Testis (tissue), 3 donors: ENCODE data around the gene WRAP73. TPM values are rescaled to one million over a fixed set of nuclear protein-coding genes. Genes with fewer than 3 reads are reported as not detected.
"Not testable (repeated sequence)": the region's sequence is repeated elsewhere in the genome, so short reads cannot be mapped to it uniquely, and the experiment has no call there.

Source experiments
- DNase-seq: peaks from one replicate; pipeline ENCODE4 v3.0.0-alpha.2; 2019
- H3K27ac ChIP-seq, 2 donors: fragments of 200-600 bp; sonication (generic); one replicate each; pipeline ENCODE4 v1.5.1; 2019
- H3K27me3 ChIP-seq: fragments of 200-600 bp; sonication (generic); one replicate; pipeline ENCODE4 v1.5.1; 2019
- H3K36me3 ChIP-seq: fragments of 200-600 bp; sonication (generic); one replicate; pipeline ENCODE4 v1.5.1; 2017; ENCODE audit warnings: low read depth; ENCODE audit errors: missing control alignments
- H3K4me1 ChIP-seq: fragments of 200-600 bp; sonication (generic); one replicate; pipeline ENCODE4 v1.5.1; 2019
- H3K4me3 ChIP-seq, 2 donors: fragments of 200-600 bp; sonication (generic); one replicate each; pipeline ENCODE4 v1.5.1; 2017 to 2019
- H3K9me3 ChIP-seq: fragments of 200-600 bp; sonication (generic); one replicate; pipeline ENCODE4 v1.5.1; 2017
- POLR2A ChIP-seq: fragments of 450-650 bp; IDR thresholded peaks from one replicate; pipeline ENCODE4 v1.6.1; 2017; ENCODE audit warnings: antibody characterized with exemption, mild to moderate bottlenecking, moderate library complexity
- WGBS, 2 donors: methylation state at CpG; one replicate each; pipeline ENCODE4 v1.1.5; 2018; 5-methylcytosine and 5-hydroxymethylcytosine counted together
- intact Hi-C: fragments of 100-400 bp; cut with DNase I; formaldehyde crosslinking; loops from one replicate; pipeline ENCODE4 v1.15.1; 2023; ENCODE audit warnings: low total_unique reads
- polyA plus RNA-seq: library from polyadenylated mRNA; stranded (reverse); fragments of 350-450 nt; fragmentation: Illumina TruSeq; extraction: RNeasy Lipid Tissue Mini Kit (QIAGEN cat#74804); gene quantifications from one replicate; pipeline ENCODE4 v1.2.3, GENCODE V29; 2014; ENCODE audit warnings: low read depth, low replicate concordance; ENCODE audit not compliant: insufficient read depth
- total RNA-seq, 2 donors: library from RNA; depleted of rRNA; stranded (reverse); fragments of >200 nt; gene quantifications; one replicate each; pipeline ENCODE4 v1.2.3, GENCODE V29; 2016
- TF ChIP-seq, protein P1 (sequence below), 3 experiments: fragments of 450-650 bp in 2 of 3; fragments of 200-600 bp in 1 of 3; sonication (generic) in 1 of 3; IDR thresholded peaks; one replicate each; pipeline ENCODE4 v1.5.1; 2016 to 2019; ENCODE audit warnings: antibody characterized with exemption in 3 of 3, mild to moderate bottlenecking in 2 of 3, moderate library complexity in 1 of 3

The WRAP73 gene
- total and polyA plus RNA-seq, 3 donors from 2014 or later = 26.1 to 34.2 (median 32.5) TPM

DNA sequence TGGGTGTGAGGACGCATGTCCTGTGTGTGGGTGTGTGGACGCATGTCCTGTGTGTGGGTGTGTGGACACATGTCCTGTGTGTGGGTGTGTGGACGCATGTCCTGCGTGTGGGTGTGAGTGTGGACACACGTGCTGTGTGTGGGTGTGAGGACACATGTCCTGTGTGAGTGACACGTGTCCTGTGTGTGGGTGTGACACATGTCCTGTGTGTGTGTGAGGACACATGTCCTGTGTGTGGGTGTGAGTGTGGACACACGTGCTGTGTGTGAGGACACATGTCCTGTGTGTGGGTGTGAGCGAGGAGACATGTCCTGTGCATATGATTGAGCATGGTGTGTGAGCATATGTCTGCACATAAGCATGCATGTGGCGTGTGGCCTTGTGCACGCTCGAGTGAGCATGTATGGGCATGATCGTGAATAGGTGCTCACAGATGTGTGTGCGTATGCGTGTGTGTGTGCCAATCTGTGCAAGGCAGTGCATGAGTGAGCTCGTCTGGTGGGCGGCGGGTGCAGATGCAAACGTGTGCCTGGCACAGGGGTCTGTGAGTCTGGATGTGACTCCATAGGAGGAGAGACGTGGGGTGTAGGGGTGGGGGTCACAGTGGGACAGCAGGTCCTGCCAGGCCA lies 63.8 kb downstream of the WRAP73 start:
- Histone ChIP-seq H3K27ac (no peak overlapping the region), H3K9me3 (no peaks in the 10 kb centered on the region), H3K27me3 (no peaks in the 10 kb centered on the region), H3K4me1 (no peaks in the 10 kb centered on the region), H3K4me3 (no peak overlapping the region), H3K36me3 (no peaks in the 10 kb centered on the region)
- intact Hi-C loops = no loop called here
- no peak for TF ChIP-seq POLR2A
- TF ChIP-seq, protein P1, sequence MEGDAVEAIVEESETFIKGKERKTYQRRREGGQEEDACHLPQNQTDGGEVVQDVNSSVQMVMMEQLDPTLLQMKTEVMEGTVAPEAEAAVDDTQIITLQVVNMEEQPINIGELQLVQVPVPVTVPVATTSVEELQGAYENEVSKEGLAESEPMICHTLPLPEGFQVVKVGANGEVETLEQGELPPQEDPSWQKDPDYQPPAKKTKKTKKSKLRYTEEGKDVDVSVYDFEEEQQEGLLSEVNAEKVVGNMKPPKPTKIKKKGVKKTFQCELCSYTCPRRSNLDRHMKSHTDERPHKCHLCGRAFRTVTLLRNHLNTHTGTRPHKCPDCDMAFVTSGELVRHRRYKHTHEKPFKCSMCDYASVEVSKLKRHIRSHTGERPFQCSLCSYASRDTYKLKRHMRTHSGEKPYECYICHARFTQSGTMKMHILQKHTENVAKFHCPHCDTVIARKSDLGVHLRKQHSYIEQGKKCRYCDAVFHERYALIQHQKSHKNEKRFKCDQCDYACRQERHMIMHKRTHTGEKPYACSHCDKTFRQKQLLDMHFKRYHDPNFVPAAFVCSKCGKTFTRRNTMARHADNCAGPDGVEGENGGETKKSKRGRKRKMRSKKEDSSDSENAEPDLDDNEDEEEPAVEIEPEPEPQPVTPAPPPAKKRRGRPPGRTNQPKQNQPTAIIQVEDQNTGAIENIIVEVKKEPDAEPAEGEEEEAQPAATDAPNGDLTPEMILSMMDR (IDR thresholded peaks at IDR 0.05) = no peak
- no peak for DNase-seq
- 89 to 90% methylated on average over 19 of the region's 19 CpGs for WGBS, 2 donors

DNA sequence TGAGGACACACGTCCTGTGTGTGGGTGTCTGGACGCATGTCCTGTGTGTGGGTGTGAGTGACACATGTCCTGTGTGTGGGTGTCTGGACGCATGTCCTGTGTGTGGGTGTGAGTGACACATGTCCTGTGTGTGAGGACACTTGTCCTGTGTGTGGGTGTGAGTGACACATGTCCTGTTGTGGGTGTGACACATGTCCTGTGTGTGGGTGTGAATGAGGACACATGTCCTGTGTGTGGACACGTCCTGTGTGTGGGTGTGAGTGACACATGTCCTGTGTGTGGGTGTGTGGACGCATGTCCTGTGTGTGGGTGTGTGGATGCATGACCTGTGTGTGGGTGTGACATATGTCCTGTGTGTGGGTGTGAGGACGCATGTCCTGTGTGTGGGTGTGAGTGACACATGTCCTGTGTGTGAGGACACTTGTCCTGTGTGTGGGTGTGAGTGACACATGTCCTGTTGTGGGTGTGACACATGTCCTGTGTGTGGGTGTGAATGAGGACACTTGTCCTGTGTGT lies 64.5 kb downstream of the WRAP73 start:
- DNase-seq, H3K27ac ChIP-seq, H3K36me3 ChIP-seq, H3K4me1 ChIP-seq, intact Hi-C loops, H3K27me3 ChIP-seq, H3K4me3 ChIP-seq, H3K9me3 ChIP-seq: not testable (repeated sequence)
- 68 to 77% methylated on average over 5 to 6 of the region's 6 CpGs for WGBS, 2 donors

DNA sequence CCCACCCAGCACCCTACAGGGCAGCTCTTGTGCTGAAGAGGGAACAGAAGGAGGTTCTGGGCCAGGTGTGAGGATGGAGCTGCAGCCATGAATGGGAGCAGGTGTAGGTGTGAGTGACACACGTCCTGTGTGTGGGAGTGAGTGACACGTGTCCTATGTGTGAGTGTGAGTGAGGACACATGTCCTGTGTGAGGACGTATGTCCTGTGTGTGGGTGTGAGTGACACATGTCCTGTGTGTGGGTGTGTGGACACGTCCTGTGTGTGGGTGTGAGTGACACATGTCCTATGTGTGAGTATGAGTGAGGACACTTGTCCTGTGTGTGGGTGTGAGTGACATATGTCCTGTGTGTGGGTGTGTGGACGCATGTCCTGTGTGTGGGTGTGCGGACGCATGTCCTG lies 65.0 kb downstream of the WRAP73 start:
- H3K36me3 ChIP-seq = no peaks in the 10 kb centered on the region
- no peak for DNase-seq
- H3K27me3 ChIP-seq = no peaks in the 10 kb centered on the region
- intact Hi-C loops = no loop called here
- no peak overlapping the region for H3K27ac ChIP-seq
- no peak overlapping the region for H3K4me3 ChIP-seq
- H3K9me3 ChIP-seq = no peaks in the 10 kb centered on the region
- WGBS, 2 donors = 85 to 88% methylated on average over 6 to 7 of the region's 7 CpGs
- H3K4me1 ChIP-seq = no peaks in the 10 kb centered on the region
- TF ChIP-seq, protein P1 (IDR thresholded peaks at IDR 0.05) = no peak
- no peak for TF ChIP-seq POLR2A

DNA sequence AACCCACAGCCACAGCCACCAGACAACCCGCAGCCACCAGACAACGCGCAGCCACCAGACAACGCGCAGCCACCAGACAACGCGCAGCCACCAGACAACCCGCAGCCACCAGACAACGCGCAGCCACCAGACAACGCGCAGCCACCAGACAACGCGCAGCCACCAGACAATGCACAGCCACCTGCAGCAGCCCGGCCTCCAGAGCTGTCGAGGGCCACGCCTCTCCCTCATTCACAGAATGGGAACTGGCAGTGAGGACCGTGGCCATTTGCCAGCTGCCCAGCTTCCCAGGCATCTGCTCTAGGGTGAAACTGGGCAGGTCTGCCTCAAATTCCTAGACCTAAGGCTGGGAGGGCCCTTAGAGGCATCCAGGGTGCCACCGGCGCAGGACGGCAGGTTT lies 66.2 kb downstream of the WRAP73 start:
- DNase-seq, H3K36me3 ChIP-seq, H3K4me3 ChIP-seq, H3K9me3 ChIP-seq, intact Hi-C loops, H3K4me1 ChIP-seq, H3K27me3 ChIP-seq, H3K27ac ChIP-seq: not testable (repeated sequence)
- 83 to 100% methylated on average over 2 to 10 of the region's 21 CpGs for WGBS, 2 donors

DNA sequence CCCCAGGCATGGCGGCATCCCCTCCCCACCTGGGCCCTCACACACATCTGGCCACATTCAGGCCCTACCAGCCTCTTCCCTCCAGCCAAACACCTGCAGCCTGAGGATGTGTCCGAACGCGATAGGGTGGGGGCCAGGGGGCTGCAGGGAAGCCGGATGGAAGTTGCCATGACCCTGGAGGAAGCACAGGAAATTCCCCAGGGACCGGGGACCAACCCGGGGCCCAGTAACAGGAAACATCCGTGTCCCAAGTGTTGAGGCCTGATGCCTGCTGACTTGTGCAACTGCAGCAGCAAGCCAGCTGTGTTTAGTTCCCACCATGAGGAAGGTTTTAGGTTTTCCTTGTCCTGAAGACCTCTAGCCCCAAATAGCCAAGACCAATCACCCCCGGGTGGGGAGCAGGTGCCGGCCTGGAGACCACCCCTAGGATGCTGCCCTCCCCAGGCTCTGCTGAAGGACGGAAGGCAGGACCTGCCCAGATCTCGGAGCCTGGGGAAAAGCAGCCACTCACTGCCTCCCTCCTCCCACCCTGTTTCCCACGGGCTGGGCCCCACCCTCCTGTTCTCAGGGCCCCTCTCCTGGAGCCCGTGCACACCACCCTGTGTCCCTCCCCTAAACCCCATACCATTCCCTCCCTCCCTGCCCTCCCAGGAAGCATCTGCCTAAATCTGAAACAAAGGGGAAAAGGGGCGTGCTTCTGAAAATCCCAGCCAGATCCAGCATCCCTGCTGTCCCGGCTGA lies 68.4 kb downstream of the WRAP73 start:
- no peak for DNase-seq
- no peak overlapping the region for H3K4me3 ChIP-seq
- no peak for TF ChIP-seq POLR2A
- TF ChIP-seq, protein P1 (IDR thresholded peaks at IDR 0.05) = no peak
- 60 to 66% methylated on average over 11 to 16 of the region's 16 CpGs for WGBS, 2 donors
- H3K9me3 ChIP-seq = no peaks in the 10 kb centered on the region
- no peaks in the 10 kb centered on the region for H3K36me3 ChIP-seq
- H3K27ac ChIP-seq = no peak overlapping the region
- intact Hi-C loops = no loop called here
- no peaks in the 10 kb centered on the region for H3K4me1 ChIP-seq
- no peaks in the 10 kb centered on the region for H3K27me3 ChIP-seq

Other genes starting within 250 kb of the WRAP73 start
- 10 to 100 TPM; 17.1 to 25.7 TPM for gene ARHGEF16, start 195.4 kb downstream of the WRAP73 start, total RNA-seq
- 5.7 TPM for gene ARHGEF16, start 195.4 kb downstream of the WRAP73 start, polyA plus RNA-seq
- gene MEGF6, start 38.6 kb downstream of the WRAP73 start, total RNA-seq = 10 to 100 TPM; 16.1 to 26.4 TPM
- gene MEGF6, start 38.6 kb downstream of the WRAP73 start, polyA plus RNA-seq = 9.0 TPM
- gene TPRG1L, start 25.1 kb downstream of the WRAP73 start, total RNA-seq = 10 to 100 TPM; 30.6 to 33.3 TPM
- gene TPRG1L, start 25.1 kb downstream of the WRAP73 start, polyA plus RNA-seq = 40.9 TPM
- 1 to 10 TPM; 1.3 to 1.5 TPM for gene TP73, start 2.4 kb upstream of the WRAP73 start, total RNA-seq
- 2.2 TPM for gene TP73, start 2.4 kb upstream of the WRAP73 start, polyA plus RNA-seq
- gene CCDC27, start 102.3 kb upstream of the WRAP73 start, total RNA-seq = 10 to 100 TPM; 10.6 to 18.3 TPM
- 28.4 TPM for gene CCDC27, start 102.3 kb upstream of the WRAP73 start, polyA plus RNA-seq
- gene SMIM1, start 122.6 kb upstream of the WRAP73 start, total RNA-seq = 100 to 1,000 TPM; 205 to 213 TPM
- gene SMIM1, start 122.6 kb upstream of the WRAP73 start, polyA plus RNA-seq = 92.9 TPM
- gene LRRC47, start 146.4 kb upstream of the WRAP73 start, total RNA-seq = 10 to 100 TPM; 45.9 to 46.6 TPM
- 27.6 TPM for gene LRRC47, start 146.4 kb upstream of the WRAP73 start, polyA plus RNA-seq
- gene CEP104, start 207.1 kb upstream of the WRAP73 start, total RNA-seq = 10 to 100 TPM; 41.5 to 55.1 TPM
- gene CEP104, start 207.1 kb upstream of the WRAP73 start, polyA plus RNA-seq = 80.4 TPM
- 1 to 10 TPM; 6.9 to 8.4 TPM for gene DFFB, start 207.4 kb upstream of the WRAP73 start, total RNA-seq
- 3.4 TPM for gene DFFB, start 207.4 kb upstream of the WRAP73 start, polyA plus RNA-seq